Measurements from ENCODE around the gene PIGN.
"Not testable (repeated sequence)": the region's sequence is repeated elsewhere in the genome, so short reads cannot be mapped to it uniquely, and the experiment has no call there.

The PIGN gene

GRCh38 chr18:62054929-62055498, 131.8 kb downstream of the PIGN start:
- DNase-seq: no peak

GRCh38 chr18:62048279-62048678, 138.6 kb downstream of the PIGN start:
- no peak for DNase-seq

- DNase-seq: no peak
Observed at GRCh38 chr18:62045316-62045715, 141.5 kb downstream of the PIGN start.

GRCh38 chr18:62044490-62045000, 142.3 kb downstream of the PIGN start:
- DNase-seq: no peak

- DNase-seq: no peak
Observed at GRCh38 chr18:62037989-62038778, 148.7 kb downstream of the PIGN start.

- no peak for DNase-seq
Observed at GRCh38 chr18:62037012-62037742, 149.7 kb downstream of the PIGN start.

GRCh38 chr18:62034286-62034685, 152.6 kb downstream of the PIGN start:
- DNase-seq: not testable (repeated sequence)

GRCh38 chr18:62033756-62034155, 153.1 kb downstream of the PIGN start:
- no peak for DNase-seq

- DNase-seq: no peak
Observed at GRCh38 chr18:62033207-62033606, 153.6 kb downstream of the PIGN start.

GRCh38 chr18:62030091-62030985, 156.5 kb downstream of the PIGN start:
- no peak for DNase-seq

- DNase-seq: no peak
Observed at GRCh38 chr18:62028715-62029114, 158.1 kb downstream of the PIGN start.

GRCh38 chr18:62027914-62028520, 158.8 kb downstream of the PIGN start:
- no peak for DNase-seq

- DNase-seq: no peak
Observed at GRCh38 chr18:62026586-62026985, 160.3 kb downstream of the PIGN start.

GRCh38 chr18:62024983-62025382, 161.9 kb downstream of the PIGN start:
- no peak for DNase-seq

- DNase-seq: no peak
Observed at GRCh38 chr18:62023536-62023935, 163.3 kb downstream of the PIGN start.

- no peak for DNase-seq
Observed at GRCh38 chr18:62018759-62019041, 168.2 kb downstream of the PIGN start.

- DNase-seq: no peak
Observed at GRCh38 chr18:62018034-62018758, 168.7 kb downstream of the PIGN start.

- DNase-seq: no peak
Observed at GRCh38 chr18:62017618-62018017, 169.2 kb downstream of the PIGN start.

GRCh38 chr18:62011416-62011815, 175.4 kb downstream of the PIGN start:
- DNase-seq: no peak

- no peak for DNase-seq
Observed at GRCh38 chr18:62009521-62009920, 177.3 kb downstream of the PIGN start.

- DNase-seq: no peak
Observed at GRCh38 chr18:62001396-62001795, 185.5 kb downstream of the PIGN start.

GRCh38 chr18:61998957-61999356, 187.9 kb downstream of the PIGN start:
- DNase-seq: no peak
